ENCODE data around the gene KLF3. TPM values are rescaled to one million over a fixed set of nuclear protein-coding genes. Genes with fewer than 3 reads are reported as not detected.

Gene KLF3
- polyA plus RNA-seq, 1 experiment: 11.4 TPM

DNA sequence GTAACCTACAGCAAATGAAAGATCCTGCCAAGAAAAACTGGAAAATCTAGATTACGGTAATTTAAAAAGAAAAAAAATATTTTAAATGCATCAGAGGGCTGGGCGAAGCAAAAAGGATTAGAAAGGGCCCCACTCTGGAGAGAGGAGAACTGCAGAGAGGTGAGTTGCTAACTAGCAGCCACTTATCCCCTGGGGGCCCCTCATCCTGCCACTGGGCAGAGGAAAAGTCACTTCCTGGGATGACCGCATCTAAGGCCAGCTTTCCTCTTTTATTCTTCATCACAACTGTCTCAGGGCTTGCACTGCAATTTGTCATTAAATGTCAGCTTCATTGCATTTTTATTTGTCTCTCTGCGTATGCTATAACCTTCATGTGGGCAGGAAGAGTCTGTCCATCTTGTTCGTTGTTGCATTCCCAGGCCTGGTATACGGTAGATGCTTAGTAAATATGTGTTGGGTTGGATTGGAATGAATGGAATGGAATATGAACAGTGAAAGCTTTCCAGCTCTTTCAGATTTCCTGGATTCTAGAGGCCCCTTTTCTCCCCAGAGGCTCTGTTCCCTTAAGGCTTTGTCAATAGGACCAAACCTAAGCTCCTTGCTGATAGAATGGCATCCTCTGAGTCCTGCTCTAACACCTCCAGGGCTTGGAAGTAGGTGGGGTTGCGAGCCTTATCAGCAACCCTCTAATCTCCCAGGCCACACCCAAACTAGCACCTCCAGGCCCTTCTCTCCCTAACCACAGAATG lies 59.9 kb downstream of the KLF3 start:
- H3K27me3 ChIP-seq (ENCODE audit: control insufficient read depth, insufficient read depth, low read length): 0 out of 2 replicates have a peak, but pooled peaks cover 1% of the 10 kb centered on the region
- TF ChIP-seq, protein P1, sequence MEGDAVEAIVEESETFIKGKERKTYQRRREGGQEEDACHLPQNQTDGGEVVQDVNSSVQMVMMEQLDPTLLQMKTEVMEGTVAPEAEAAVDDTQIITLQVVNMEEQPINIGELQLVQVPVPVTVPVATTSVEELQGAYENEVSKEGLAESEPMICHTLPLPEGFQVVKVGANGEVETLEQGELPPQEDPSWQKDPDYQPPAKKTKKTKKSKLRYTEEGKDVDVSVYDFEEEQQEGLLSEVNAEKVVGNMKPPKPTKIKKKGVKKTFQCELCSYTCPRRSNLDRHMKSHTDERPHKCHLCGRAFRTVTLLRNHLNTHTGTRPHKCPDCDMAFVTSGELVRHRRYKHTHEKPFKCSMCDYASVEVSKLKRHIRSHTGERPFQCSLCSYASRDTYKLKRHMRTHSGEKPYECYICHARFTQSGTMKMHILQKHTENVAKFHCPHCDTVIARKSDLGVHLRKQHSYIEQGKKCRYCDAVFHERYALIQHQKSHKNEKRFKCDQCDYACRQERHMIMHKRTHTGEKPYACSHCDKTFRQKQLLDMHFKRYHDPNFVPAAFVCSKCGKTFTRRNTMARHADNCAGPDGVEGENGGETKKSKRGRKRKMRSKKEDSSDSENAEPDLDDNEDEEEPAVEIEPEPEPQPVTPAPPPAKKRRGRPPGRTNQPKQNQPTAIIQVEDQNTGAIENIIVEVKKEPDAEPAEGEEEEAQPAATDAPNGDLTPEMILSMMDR (IDR thresholded peaks at IDR 0.05; ENCODE audit: insufficient read depth, low read depth, low read length): no peak
- POLR2A ChIA-PET: no interaction called here
- DNase-seq (ENCODE audit: low read depth): no peak
- CTCF ChIA-PET: interaction anchor here (1.1 to 1.3 kb wide), 3 partner anchors 32 to 663 kb away, joined by 3 to 4 read pairs (median 3); no protein-coding TSS in a partner anchor
- no peak overlapping the region for H3K4me3 ChIP-seq (ENCODE audit: low read depth, low read length)
- no peaks in the 10 kb centered on the region for H3K36me3 ChIP-seq (ENCODE audit: control insufficient read depth, insufficient read depth, low read length)

DNA sequence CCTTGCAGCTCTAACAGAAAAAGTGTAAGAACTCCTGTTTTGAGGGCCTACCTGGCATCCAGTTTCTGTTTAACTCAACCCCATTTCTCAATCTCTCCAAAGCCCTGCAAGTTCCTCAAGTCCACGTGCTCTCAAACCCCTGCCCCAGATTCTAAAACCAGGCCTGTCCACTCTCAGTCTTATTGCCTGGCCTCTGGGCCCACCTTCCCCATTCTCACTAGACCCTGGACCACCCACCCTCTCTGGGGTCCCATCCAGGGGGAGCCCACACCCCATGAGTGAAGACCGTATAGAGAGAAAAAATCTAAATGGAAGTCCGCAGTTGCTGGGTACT lies 60.4 kb downstream of the KLF3 start:
- DNase-seq (ENCODE audit: low read depth): no peak
- Histone ChIP-seq H3K27me3 (ENCODE audit: control insufficient read depth, insufficient read depth, low read length) (0 out of 2 replicates have a peak, but pooled peaks cover 1% of the 10 kb centered on the region), H3K4me3 (ENCODE audit: low read depth, low read length) (no peak overlapping the region), H3K36me3 (ENCODE audit: control insufficient read depth, insufficient read depth, low read length) (no peaks in the 10 kb centered on the region)
- ChIA-PET CTCF (no interaction called here), POLR2A (no interaction called here)
- TF ChIP-seq, protein P1 (IDR thresholded peaks at IDR 0.05; ENCODE audit: insufficient read depth, low read depth, low read length): no peak

DNA sequence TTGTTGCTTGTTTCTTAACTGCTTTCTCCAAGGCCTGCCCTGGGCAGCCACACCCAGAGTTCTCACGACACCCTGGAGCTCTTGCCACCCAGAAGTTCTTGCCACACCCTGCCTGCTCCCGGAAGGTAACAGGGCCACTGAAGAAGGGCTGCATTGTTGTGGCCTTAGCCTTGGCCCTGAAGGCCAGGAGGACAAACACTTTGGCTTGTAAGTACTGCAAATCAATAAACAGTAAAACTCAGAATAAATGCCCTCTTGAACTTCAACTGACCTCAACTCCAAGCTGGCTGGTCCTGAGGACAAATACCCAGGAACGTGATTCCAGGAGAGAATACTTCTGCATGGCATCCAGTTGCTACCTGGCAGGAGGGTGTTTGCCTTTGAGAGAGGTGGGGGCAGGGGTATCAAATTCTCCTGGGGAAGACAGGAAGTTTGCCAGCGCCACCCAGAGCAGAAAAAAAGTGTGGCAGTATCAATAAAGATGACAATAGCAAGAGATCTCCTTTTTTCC lies 64.7 kb downstream of the KLF3 start:
- DNase-seq (ENCODE audit: low read depth): no peak

DNA sequence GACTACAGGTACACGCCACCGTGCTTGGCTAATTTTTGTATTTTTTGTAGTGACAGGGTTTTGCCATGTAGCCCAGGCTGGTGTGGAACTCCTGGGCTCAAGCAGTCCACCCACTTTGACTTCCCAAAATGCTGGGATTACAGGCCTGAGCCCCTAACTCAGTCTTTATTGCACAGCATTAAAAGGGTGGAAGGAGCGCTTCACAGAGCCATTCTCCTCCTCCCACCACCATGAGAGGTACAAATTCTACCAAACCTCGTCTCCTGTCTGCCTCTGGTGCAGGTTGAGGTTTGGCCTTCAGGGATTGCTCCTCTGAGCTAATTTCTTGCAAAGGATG lies 66.5 kb downstream of the KLF3 start:
- Histone ChIP-seq H3K36me3 (ENCODE audit: control insufficient read depth, insufficient read depth, low read length) (no peaks in the 10 kb centered on the region), H3K27me3 (ENCODE audit: control insufficient read depth, insufficient read depth, low read length) (peaks cover 1% of the 10 kb centered on the region; the same call in 1 of the 2 replicates), H3K4me3 (ENCODE audit: low read depth, low read length) (no peak overlapping the region)
- ChIA-PET POLR2A (no interaction called here), CTCF (interaction anchor here (0.8 to 3.8 kb wide), 27 partner anchors 10 to 683 kb away, joined by 3 to 60 read pairs (median 6); no protein-coding TSS in a partner anchor)
- DNase-seq (ENCODE audit: low read depth): no peak
- TF ChIP-seq, protein P1 (IDR thresholded peaks at IDR 0.05; ENCODE audit: insufficient read depth, low read depth, low read length): no peak

More for the DNA sequence above, 64.7 kb downstream of the KLF3 start:
- TF ChIP-seq, protein P1 (IDR thresholded peaks at IDR 0.05; ENCODE audit: insufficient read depth, low read depth, low read length): no peak
- ChIA-PET CTCF (interaction anchor here (0.6 to 3.0 kb wide), 4 partner anchors 52 to 627 kb away, joined by 3 to 24 read pairs (median 4); no protein-coding TSS in a partner anchor), POLR2A (no interaction called here)
- no peak overlapping the region for H3K4me3 ChIP-seq (ENCODE audit: low read depth, low read length)
- 0 out of 2 replicates have a peak, but pooled peaks cover 1% of the 10 kb centered on the region for H3K27me3 ChIP-seq (ENCODE audit: control insufficient read depth, insufficient read depth, low read length)
- no peaks in the 10 kb centered on the region for H3K36me3 ChIP-seq (ENCODE audit: control insufficient read depth, insufficient read depth, low read length)

DNA sequence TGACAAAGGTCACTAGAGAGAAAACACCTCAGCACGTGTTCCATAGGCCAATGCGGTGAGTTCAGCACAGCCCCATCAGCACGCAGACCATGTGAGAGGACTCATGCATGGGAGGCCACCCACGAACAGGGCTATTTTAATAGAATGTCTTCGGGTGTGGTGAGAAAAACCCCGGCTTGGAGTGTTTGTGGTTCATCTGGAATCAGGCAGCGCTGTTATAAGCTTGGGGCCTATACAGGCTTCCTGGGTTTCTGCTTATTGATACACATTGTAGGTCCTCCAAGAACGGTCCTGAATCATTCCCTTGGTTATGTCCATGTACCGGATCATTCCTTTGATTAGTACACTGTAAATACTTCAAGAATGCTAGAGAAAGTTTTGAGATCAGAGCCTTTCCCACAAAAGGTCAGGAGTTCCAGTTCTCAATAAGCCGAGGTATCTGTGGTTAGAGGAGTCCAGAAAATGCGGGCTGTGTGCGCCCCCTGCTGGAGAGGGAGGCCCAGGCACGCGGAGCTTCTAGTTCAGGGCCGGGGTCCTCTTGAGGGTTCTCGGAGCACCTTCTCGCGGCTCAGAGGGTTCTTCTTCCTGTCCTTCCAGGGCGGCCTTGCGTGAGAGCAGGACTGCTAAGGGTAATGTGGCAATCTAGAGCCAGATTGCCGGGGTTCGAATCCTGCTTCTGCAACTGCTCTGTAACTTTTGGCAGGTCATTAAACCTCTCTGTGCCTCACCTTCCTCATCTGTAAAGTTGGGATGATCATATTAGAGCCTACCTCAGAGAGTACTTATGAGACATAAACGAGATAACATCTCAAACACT lies 67.0 kb downstream of the KLF3 start:
- peak; percentile 38 for DNase-seq (ENCODE audit: low read depth)
- Histone ChIP-seq H3K36me3 (ENCODE audit: control insufficient read depth, insufficient read depth, low read length) (no peaks in the 10 kb centered on the region), H3K27me3 (ENCODE audit: control insufficient read depth, insufficient read depth, low read length) (peaks cover 3% of the 10 kb centered on the region; the same call in 1 of the 2 replicates), H3K4me3 (ENCODE audit: low read depth, low read length) (no peak overlapping the region)
- TF ChIP-seq, protein P1 (IDR thresholded peaks at IDR 0.05; ENCODE audit: insufficient read depth, low read depth, low read length): peak; percentile 95
- POLR2A ChIA-PET: no interaction called here
- CTCF ChIA-PET: interaction anchor here (0.6 to 3.8 kb wide), 35 partner anchors 10 to 684 kb away, joined by 3 to 60 read pairs (median 5); partner anchors contain the start of gene TLR10
